ENCODE measurements around the gene PDE6D.

The PDE6D gene

GRCh38 chr2:231807020-231807419, 25.9 kb upstream of the PDE6D start:
- in situ Hi-C loops (cut with HindIII; ENCODE audit: low sequenced_read_pairs): no loop called here
- no peak for TF ChIP-seq CTCF (IDR thresholded peaks at IDR 0.05; ENCODE audit: low read depth, low read length)
- H3K4me3 ChIP-seq (ENCODE audit: low read depth, low read length): no peak overlapping the region
- DNase-seq (ENCODE audit: low read depth, low spot score): no peak

- no peak for TF ChIP-seq CTCF (IDR thresholded peaks at IDR 0.05; ENCODE audit: low read depth, low read length)
- no peak overlapping the region for H3K4me3 ChIP-seq (ENCODE audit: low read depth, low read length)
- in situ Hi-C loops (cut with HindIII; ENCODE audit: low sequenced_read_pairs): no loop called here
- DNase-seq (ENCODE audit: low read depth, low spot score): no peak
Observed at GRCh38 chr2:231803501-231804138, 22.5 kb upstream of the PDE6D start.

GRCh38 chr2:231800493-231801091, 19.5 kb upstream of the PDE6D start:
- in situ Hi-C loops (cut with HindIII; ENCODE audit: low sequenced_read_pairs): no loop called here
- peak; percentile 79 for TF ChIP-seq CTCF (IDR thresholded peaks at IDR 0.05; ENCODE audit: low read depth, low read length)

GRCh38 chr2:231795525-231796327, 14.6 kb upstream of the PDE6D start:
- H3K4me3 ChIP-seq (ENCODE audit: low read depth, low read length): no peak overlapping the region
- TF ChIP-seq CTCF (IDR thresholded peaks at IDR 0.05; ENCODE audit: low read depth, low read length): peak; percentile 30
- DNase-seq (ENCODE audit: low read depth, low spot score): peak; percentile 52
- in situ Hi-C loops (cut with HindIII; ENCODE audit: low sequenced_read_pairs): no loop called here

More at GRCh38 chr2:231800493-231801091, 19.5 kb upstream of the PDE6D start:
- no peak overlapping the region for H3K4me3 ChIP-seq (ENCODE audit: low read depth, low read length)
- DNase-seq (ENCODE audit: low read depth, low spot score): peak; percentile 40

DNA sequence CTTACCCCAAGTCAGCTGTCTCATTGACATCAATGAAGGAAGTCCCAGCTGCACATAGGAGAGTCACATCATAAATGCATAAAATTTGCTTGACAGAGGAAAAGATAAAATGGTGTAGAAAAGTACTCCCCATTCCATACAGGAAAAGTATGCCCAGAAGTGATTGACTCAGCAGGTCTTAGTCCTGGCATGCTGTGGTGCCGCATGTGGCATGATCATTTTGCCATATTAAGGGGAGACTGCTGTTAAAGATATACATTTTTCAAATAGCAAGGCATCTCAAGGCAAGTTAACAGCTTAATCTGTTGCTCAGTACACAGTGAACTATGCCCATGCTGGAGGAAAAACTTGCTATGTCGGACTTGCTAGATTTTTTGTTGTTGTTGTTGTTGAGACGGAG, 13.3 kb upstream of the PDE6D start:
- no peak for TF ChIP-seq CTCF (IDR thresholded peaks at IDR 0.05; ENCODE audit: low read depth, low read length)
- no peak overlapping the region for H3K4me3 ChIP-seq (ENCODE audit: low read depth, low read length)
- in situ Hi-C loops (cut with HindIII; ENCODE audit: low sequenced_read_pairs): no loop called here
- no peak for DNase-seq (ENCODE audit: low read depth, low spot score)

DNA sequence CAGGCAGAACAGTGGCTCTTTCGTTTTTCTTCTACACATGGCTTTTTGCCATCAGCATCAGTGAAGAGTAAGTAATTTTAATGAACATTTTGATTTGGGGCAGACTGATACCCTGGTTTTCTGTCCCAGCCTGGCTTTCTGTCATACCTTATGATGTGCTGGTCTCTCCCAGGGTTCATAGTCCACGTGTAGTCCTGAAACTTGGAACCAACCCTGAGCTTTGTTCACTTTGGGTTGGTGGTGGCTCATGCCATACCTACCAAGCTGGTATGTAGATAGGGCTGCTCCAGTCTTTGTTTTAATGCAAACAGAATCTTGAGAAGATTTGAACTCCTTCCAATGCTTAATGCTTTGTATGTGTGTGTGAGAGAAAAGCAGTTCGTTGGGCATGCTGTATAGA, 10.0 kb upstream of the PDE6D start:
- TF ChIP-seq CTCF (IDR thresholded peaks at IDR 0.05; ENCODE audit: low read depth, low read length): no peak
- H3K4me3 ChIP-seq (ENCODE audit: low read depth, low read length): no peak overlapping the region
- in situ Hi-C loops (cut with HindIII; ENCODE audit: low sequenced_read_pairs): no loop called here
- no peak for DNase-seq (ENCODE audit: low read depth, low spot score)

All from astrocyte of the spinal cord (primary cell).